ENCODE measurements around the gene ZNF678. TPM values are rescaled to one million over a fixed set of nuclear protein-coding genes. Genes with fewer than 3 reads are reported as not detected.
"Not testable (repeated sequence)": the region's sequence is repeated elsewhere in the genome, so short reads cannot be mapped to it uniquely, and the experiment has no call there.

The ZNF678 gene
- total RNA-seq, 1 experiment from 2014 or later, result 19.6 TPM

- H2AFZ ChIP-seq (ENCODE audit: low read length), result no peak overlapping the region
- no peak overlapping the region for H3K4me2 ChIP-seq (ENCODE audit: low read depth, low read length, poor library complexity, severe bottlenecking)
- no peaks in the 10 kb centered on the region for H3K9me2 ChIP-seq (replicated peaks; ENCODE audit: insufficient read depth, low read length)
These were observed 15.3 kb upstream of the ZNF678 start for GRCh38 chr1:227548119-227548397.

GRCh38 chr1:227548448-227548847 lies 14.9 kb upstream of the ZNF678 start:
- no peaks in the 10 kb centered on the region for H3K9me2 ChIP-seq (replicated peaks; ENCODE audit: insufficient read depth, low read length)
- no peak for DNase-seq
- H3K4me3 ChIP-seq (ENCODE audit: low read length), result no peak overlapping the region
- no peak overlapping the region for H2AFZ ChIP-seq (ENCODE audit: low read length)
- no peaks in the 10 kb centered on the region for H3K36me3 ChIP-seq (ENCODE audit: insufficient read depth, low read length)
- no peaks in the 10 kb centered on the region for H4K20me1 ChIP-seq (ENCODE audit: insufficient read depth, low read depth, low read length)
- no peak overlapping the region for H3K9ac ChIP-seq (ENCODE audit: low read length)
- no peaks in the 10 kb centered on the region for H3K9me3 ChIP-seq (ENCODE audit: low read length)
- H3K79me2 ChIP-seq (ENCODE audit: low read length), result no peaks in the 10 kb centered on the region
- H3K27me3 ChIP-seq (ENCODE audit: low read length), result no peaks in the 10 kb centered on the region
- no peak overlapping the region for H3K27ac ChIP-seq (ENCODE audit: low read length)
- H3K4me2 ChIP-seq (ENCODE audit: low read depth, low read length, poor library complexity, severe bottlenecking), result no peak overlapping the region
- H3K4me1 ChIP-seq (ENCODE audit: low read length), result no peaks in the 10 kb centered on the region

More at GRCh38 chr1:227548119-227548397, 15.3 kb upstream of the ZNF678 start:
- Histone ChIP-seq H3K27ac (ENCODE audit: low read length) (no peak overlapping the region), H3K9ac (ENCODE audit: low read length) (no peak overlapping the region), H4K20me1 (ENCODE audit: insufficient read depth, low read depth, low read length) (no peaks in the 10 kb centered on the region), H3K4me3 (ENCODE audit: low read length) (no peak overlapping the region), H3K36me3 (ENCODE audit: insufficient read depth, low read length) (no peaks in the 10 kb centered on the region), H3K9me3 (ENCODE audit: low read length) (no peaks in the 10 kb centered on the region), H3K4me1 (ENCODE audit: low read length) (no peaks in the 10 kb centered on the region), H3K79me2 (ENCODE audit: low read length) (no peaks in the 10 kb centered on the region), H3K27me3 (ENCODE audit: low read length) (no peaks in the 10 kb centered on the region)
- DNase-seq, result no peak

DNA sequence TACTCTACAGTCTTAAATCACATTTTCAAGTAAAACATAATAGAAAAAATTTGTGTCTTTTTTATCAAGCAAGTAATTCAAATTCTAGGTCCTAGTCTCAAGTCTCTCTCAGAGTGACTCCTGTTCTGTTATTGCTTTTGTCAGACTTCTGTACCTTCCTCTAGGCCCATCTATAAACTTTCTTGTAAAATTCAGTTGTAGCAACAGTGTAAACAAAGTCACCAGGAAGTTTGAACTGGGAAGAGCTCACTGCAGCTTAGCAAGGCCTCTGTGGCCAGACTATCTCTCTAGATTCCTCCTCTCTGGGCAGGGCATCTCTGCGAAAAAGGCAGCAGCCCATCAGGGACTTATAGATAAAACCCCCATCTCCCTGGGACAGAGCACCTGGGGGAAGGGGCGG lies 13.5 kb upstream of the ZNF678 start:
- no peaks in the 10 kb centered on the region for H3K27me3 ChIP-seq (ENCODE audit: low read length)
- H3K4me2 ChIP-seq (ENCODE audit: low read depth, low read length, poor library complexity, severe bottlenecking), result no peak overlapping the region
- H3K4me3 ChIP-seq (ENCODE audit: low read length), result no peak overlapping the region
- no peaks in the 10 kb centered on the region for H3K9me2 ChIP-seq (replicated peaks; ENCODE audit: insufficient read depth, low read length)
- H3K9me3 ChIP-seq (ENCODE audit: low read length), result no peaks in the 10 kb centered on the region
- no peak overlapping the region for H2AFZ ChIP-seq (ENCODE audit: low read length)
- no peaks in the 10 kb centered on the region for H4K20me1 ChIP-seq (ENCODE audit: insufficient read depth, low read depth, low read length)
- no peaks in the 10 kb centered on the region for H3K79me2 ChIP-seq (ENCODE audit: low read length)
- H3K27ac ChIP-seq (ENCODE audit: low read length), result no peak overlapping the region
- no peaks in the 10 kb centered on the region for H3K4me1 ChIP-seq (ENCODE audit: low read length)
- no peak overlapping the region for H3K9ac ChIP-seq (ENCODE audit: low read length)
- H3K36me3 ChIP-seq (ENCODE audit: insufficient read depth, low read length), result no peaks in the 10 kb centered on the region
- no peak for DNase-seq

DNA sequence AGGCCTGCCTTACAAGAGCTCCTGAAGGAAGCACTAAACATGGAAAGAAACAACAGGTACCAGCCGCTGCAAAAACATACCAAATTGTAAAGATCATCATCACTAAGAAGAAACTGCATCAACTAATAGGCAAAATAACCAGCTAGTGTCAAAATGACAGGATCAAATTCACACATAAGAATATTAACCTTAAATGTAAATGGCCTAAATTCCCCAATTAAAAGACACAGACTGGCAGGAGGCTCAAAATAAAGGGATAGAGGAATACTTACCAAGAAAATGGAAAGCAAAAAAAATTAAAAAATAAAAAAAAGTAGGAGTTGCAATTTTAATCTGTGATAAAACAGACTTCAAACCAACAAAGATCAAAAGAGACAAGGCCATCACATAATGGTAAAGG lies 11.5 kb upstream of the ZNF678 start:
- H2AFZ ChIP-seq (ENCODE audit: low read length); H3K27ac ChIP-seq (ENCODE audit: low read length); H3K9me2 ChIP-seq (replicated peaks; ENCODE audit: insufficient read depth, low read length); H3K79me2 ChIP-seq (ENCODE audit: low read length); H3K4me3 ChIP-seq (ENCODE audit: low read length); H3K27me3 ChIP-seq (ENCODE audit: low read length); H4K20me1 ChIP-seq (ENCODE audit: insufficient read depth, low read depth, low read length); H3K9me3 ChIP-seq (ENCODE audit: low read length); H3K36me3 ChIP-seq (ENCODE audit: insufficient read depth, low read length); H3K4me2 ChIP-seq (ENCODE audit: low read depth, low read length, poor library complexity, severe bottlenecking); H3K4me1 ChIP-seq (ENCODE audit: low read length); DNase-seq; H3K9ac ChIP-seq (ENCODE audit: low read length): not testable (repeated sequence)

- no peak overlapping the region for H3K4me3 ChIP-seq (ENCODE audit: low read length)
- no peak overlapping the region for H3K4me2 ChIP-seq (ENCODE audit: low read depth, low read length, poor library complexity, severe bottlenecking)
- no peak overlapping the region for H3K27ac ChIP-seq (ENCODE audit: low read length)
- no peak for DNase-seq
- H4K20me1 ChIP-seq (ENCODE audit: insufficient read depth, low read depth, low read length), result no peaks in the 10 kb centered on the region
- H3K27me3 ChIP-seq (ENCODE audit: low read length), result no peaks in the 10 kb centered on the region
- H3K4me1 ChIP-seq (ENCODE audit: low read length), result no peaks in the 10 kb centered on the region
- H3K9me3 ChIP-seq (ENCODE audit: low read length), result no peaks in the 10 kb centered on the region
- no peak overlapping the region for H2AFZ ChIP-seq (ENCODE audit: low read length)
- no peak overlapping the region for H3K9ac ChIP-seq (ENCODE audit: low read length)
- H3K79me2 ChIP-seq (ENCODE audit: low read length), result no peaks in the 10 kb centered on the region
- no peaks in the 10 kb centered on the region for H3K36me3 ChIP-seq (ENCODE audit: insufficient read depth, low read length)
- no peaks in the 10 kb centered on the region for H3K9me2 ChIP-seq (replicated peaks; ENCODE audit: insufficient read depth, low read length)
These were observed 7.1 kb upstream of the ZNF678 start for GRCh38 chr1:227556288-227556687.

GRCh38 chr1:227557962-227558725 lies 5.2 kb upstream of the ZNF678 start:
- no peaks in the 10 kb centered on the region for H3K4me1 ChIP-seq (ENCODE audit: low read length)
- no peak overlapping the region for H2AFZ ChIP-seq (ENCODE audit: low read length)
- no peaks in the 10 kb centered on the region for H3K79me2 ChIP-seq (ENCODE audit: low read length)
- H3K27me3 ChIP-seq (ENCODE audit: low read length), result no peaks in the 10 kb centered on the region
- H3K9me2 ChIP-seq (replicated peaks; ENCODE audit: insufficient read depth, low read length), result no peaks in the 10 kb centered on the region
- no peak for DNase-seq
- no peaks in the 10 kb centered on the region for H3K36me3 ChIP-seq (ENCODE audit: insufficient read depth, low read length)
- H3K4me2 ChIP-seq (ENCODE audit: low read depth, low read length, poor library complexity, severe bottlenecking), result no peak overlapping the region
- no peak overlapping the region for H3K27ac ChIP-seq (ENCODE audit: low read length)
- H3K9me3 ChIP-seq (ENCODE audit: low read length), result no peaks in the 10 kb centered on the region
- H3K4me3 ChIP-seq (ENCODE audit: low read length), result no peak overlapping the region
- no peaks in the 10 kb centered on the region for H4K20me1 ChIP-seq (ENCODE audit: insufficient read depth, low read depth, low read length)
- no peak overlapping the region for H3K9ac ChIP-seq (ENCODE audit: low read length)

- no peak for DNase-seq
- no peaks in the 10 kb centered on the region for H3K9me2 ChIP-seq (replicated peaks; ENCODE audit: insufficient read depth, low read length)
- no peak overlapping the region for H3K4me2 ChIP-seq (ENCODE audit: low read depth, low read length, poor library complexity, severe bottlenecking)
- no peaks in the 10 kb centered on the region for H3K27me3 ChIP-seq (ENCODE audit: low read length)
- H3K79me2 ChIP-seq (ENCODE audit: low read length), result no peaks in the 10 kb centered on the region
- no peak overlapping the region for H3K4me3 ChIP-seq (ENCODE audit: low read length)
- no peaks in the 10 kb centered on the region for H3K4me1 ChIP-seq (ENCODE audit: low read length)
- no peaks in the 10 kb centered on the region for H3K9me3 ChIP-seq (ENCODE audit: low read length)
- no peak overlapping the region for H3K27ac ChIP-seq (ENCODE audit: low read length)
- H4K20me1 ChIP-seq (ENCODE audit: insufficient read depth, low read depth, low read length), result no peaks in the 10 kb centered on the region
- H3K36me3 ChIP-seq (ENCODE audit: insufficient read depth, low read length), result no peaks in the 10 kb centered on the region
- H2AFZ ChIP-seq (ENCODE audit: low read length), result no peak overlapping the region
- H3K9ac ChIP-seq (ENCODE audit: low read length), result no peak overlapping the region
These were observed 4.6 kb upstream of the ZNF678 start for GRCh38 chr1:227558732-227559262.

DNA sequence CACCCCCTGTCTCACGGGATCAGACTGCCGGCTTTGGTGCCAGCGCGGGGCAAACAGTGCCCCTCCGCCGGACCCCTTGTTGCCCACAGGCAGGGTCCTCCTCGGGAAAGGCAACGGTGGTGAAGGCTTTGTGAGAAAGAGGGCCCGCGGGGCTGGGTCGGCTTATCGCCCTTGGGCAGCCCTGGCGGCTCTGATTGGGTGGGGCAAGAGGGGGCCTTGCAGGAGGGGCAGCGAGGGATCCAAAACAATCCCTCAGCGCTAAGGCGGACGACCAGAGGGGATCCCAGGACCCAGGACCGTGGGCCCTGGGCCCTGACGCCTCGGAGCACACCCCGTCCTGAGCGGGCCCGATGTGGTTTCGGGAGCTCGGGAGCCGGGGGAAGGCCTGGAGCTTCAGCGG lies 3.9 kb upstream of the ZNF678 start:
- no peaks in the 10 kb centered on the region for H3K9me3 ChIP-seq (ENCODE audit: low read length)
- no peaks in the 10 kb centered on the region for H4K20me1 ChIP-seq (ENCODE audit: insufficient read depth, low read depth, low read length)
- H3K4me1 ChIP-seq (ENCODE audit: low read length), result peaks cover 4% of the 10 kb centered on the region
- no peak overlapping the region for H3K27ac ChIP-seq (ENCODE audit: low read length)
- no peaks in the 10 kb centered on the region for H3K27me3 ChIP-seq (ENCODE audit: low read length)
- H3K79me2 ChIP-seq (ENCODE audit: low read length), result peaks cover 7% of the 10 kb centered on the region
- DNase-seq, result no peak
- no peak overlapping the region for H2AFZ ChIP-seq (ENCODE audit: low read length)
- no peak overlapping the region for H3K4me2 ChIP-seq (ENCODE audit: low read depth, low read length, poor library complexity, severe bottlenecking)
- H3K9ac ChIP-seq (ENCODE audit: low read length), result no peak overlapping the region
- H3K4me3 ChIP-seq (ENCODE audit: low read length), result no peak overlapping the region
- no peaks in the 10 kb centered on the region for H3K36me3 ChIP-seq (ENCODE audit: insufficient read depth, low read length)
- H3K9me2 ChIP-seq (replicated peaks; ENCODE audit: insufficient read depth, low read length), result no peaks in the 10 kb centered on the region

Data from Karpas-422 (cell line).